ENCODE measurements around the gene TMTC1.

TMTC1 gene

DNA sequence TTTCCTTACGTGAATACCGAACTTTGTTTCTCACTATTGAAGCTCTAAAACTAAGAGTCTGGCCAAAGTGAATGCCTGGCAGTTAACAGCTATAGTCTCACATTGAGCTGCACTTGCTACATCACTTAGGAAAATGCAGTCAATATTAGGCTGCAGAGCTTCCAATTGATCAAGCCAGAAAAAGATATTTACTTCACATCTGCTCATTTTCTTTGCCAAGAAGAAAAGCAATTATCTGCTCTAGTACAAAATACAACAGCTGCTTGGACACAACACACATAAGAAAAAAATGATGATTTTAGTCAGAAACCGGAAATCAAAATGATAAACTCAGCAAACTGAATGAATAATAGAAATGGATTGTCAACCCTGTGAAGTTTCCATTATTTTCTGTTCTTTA is 45.4 kb downstream of the TMTC1 start:
- DNase-seq = no peak

DNA sequence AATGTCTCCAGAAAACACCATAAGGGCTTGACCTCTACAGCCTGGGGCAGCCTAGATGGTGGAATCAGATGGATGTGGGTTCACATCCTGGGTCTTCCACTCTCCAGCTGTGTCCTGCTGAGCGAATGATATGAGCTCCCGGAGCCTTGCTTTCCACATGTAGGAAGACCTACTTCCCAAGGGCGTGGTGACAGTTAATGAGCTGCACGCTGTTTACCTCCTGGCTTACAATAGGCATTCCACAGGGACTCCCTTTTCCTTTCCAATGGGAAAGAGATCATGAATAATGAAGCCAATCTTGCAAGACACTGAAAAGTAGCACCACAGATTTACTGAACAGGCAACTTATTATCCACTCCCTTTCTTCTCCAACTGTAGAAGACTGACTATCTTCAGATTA is 46.1 kb downstream of the TMTC1 start:
- DNase-seq = no peak

DNA sequence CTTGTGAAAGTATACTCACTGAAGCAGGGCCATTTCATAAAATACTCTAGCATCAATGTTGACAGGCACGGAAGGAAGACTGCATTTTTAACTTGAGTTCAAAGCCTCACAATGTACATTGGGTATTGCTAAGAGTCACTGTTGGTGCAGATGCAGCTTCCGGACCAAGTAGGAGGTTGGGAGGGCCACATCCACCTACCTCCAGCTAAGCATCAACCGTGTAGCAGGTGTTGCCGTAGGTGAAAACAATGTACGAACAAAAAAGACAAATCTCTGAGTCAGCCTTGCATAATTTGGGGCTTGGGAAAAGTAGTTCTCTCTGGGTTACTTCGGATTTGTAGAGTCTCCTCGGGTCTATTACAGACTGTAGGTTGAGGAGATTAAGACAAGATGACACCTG is 48.1 kb downstream of the TMTC1 start:
- DNase-seq = no peak

DNA sequence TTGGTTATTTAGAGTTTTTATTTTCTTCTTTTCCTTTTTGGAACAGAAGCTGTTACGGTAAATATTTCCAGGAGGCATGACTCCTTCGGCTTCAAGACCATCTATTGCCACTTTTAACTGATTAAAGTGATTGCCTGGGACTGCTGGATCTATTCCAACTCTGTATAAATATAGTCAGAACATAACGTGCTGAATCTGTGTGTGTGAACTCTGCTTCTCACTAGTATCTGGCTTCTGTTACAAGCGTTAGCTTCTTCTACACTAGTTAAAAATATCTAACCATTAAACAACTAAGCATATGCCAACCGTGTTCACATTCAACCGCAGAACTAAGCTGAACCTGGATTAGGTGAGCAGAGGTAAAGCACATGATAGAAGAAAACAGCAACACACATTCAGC is 49.0 kb downstream of the TMTC1 start:
- DNase-seq = no peak

DNA sequence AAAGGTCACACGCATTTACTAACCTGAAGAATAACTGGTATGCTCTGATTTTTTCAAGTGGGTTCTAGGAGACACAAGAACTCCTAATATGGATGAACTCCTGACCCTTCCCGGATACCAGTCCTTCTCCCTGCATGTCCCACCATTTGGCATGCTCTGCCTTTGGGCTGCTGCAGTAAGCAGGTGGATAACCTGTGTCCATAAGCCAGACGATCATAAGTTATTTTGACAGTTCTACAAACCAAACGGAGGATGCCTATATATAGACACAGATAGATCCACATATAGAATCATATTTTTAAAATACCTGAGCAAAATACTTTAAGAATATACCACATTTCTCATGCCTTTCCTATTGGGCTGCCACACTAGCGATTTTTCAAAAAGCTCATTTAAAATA is 49.4 kb downstream of the TMTC1 start:
- no peak for DNase-seq

DNA sequence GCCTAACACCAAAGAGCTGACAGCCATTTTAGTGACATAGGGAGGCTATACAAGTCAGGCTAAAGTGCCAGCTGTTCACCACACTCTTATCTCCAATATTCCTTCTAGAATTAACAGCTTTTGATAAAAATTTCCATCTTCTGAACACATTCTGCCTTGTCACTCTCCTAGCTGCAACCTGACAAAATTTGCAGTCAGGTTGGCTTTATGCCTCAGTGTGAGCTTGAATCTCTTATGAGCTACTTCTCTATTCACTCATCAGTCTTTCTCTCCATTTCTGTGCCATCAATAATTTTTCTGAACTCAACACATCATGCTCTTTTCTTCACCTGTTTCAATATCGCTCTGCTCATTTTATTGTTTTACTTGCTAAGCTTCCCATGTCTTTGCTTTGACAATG is 50.2 kb downstream of the TMTC1 start:
- DNase-seq = no peak

DNA sequence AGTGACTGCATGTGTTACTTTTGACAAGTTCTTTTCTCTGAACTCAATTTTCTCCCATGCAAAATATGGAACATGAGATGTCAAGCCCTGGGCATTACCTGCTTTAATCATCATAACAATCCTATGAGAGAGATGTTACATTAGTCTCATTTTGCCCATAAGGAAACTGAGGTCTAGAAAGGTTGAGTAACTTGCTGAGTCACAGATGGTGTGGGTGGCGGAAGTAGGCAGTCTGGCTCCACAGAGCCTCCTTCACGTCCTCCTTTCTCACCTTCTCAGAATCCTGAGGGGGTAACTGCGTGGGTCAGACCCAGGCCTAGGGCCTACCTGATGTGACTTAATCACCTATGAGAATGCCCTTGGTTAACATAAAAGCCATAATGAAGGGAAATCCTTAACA is 50.7 kb downstream of the TMTC1 start:
- no peak for DNase-seq

DNA sequence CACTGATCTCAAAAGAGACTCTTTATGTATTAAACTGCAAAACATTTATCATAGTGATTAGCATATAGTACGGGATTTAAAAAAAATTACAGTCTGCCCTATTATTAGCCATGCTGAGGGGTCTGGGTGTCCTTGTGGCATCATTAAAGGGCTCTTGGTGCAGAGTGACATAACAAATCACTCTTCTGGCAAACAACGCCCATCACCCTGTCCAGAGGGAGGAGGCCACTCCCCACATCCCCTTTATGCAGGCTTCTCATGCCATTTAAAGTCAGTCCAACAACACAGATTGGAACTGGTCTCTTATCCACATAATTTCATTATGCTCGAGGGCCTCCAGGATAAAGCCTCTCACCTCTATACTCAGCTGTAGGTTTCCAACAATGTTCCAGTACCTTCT is 51.1 kb downstream of the TMTC1 start:
- no peak for DNase-seq

DNA sequence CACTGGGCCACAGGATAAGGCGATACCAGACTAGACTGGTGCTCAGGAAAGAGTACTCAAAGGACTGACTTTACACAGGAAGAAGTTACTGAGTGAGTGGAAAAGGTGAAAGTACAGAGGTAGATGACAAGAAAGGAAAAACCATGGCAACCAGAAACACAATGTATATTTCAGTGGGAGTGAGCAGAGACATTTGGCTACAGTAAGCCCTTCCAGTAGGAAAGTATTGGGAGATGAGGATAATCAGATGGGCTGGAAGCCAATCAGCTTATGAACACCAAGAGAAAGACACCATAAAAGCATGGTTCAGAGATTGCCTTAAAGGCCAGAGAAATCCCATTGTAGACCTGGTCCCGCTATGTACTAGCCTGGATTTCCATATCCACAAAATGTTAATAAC is 51.6 kb downstream of the TMTC1 start:
- no peak for DNase-seq

DNA sequence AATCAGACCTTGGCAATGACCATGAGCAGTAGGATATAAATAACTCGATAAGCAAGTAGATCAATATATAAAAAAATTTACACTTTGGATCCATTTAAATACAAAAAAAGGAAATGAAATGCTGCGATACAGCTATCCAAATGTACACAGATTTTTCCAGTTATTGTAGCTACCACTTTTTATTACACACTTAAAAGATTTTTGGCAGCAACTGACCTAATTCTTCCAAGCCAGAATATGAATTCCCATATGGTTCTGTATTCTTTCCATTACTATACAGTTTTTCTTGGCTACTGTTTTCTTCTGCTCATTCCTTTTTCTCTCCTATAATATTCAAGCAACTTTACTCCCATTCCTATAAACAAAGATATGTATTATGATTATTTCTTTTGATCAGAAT is 52.2 kb downstream of the TMTC1 start:
- DNase-seq = no peak

DNA sequence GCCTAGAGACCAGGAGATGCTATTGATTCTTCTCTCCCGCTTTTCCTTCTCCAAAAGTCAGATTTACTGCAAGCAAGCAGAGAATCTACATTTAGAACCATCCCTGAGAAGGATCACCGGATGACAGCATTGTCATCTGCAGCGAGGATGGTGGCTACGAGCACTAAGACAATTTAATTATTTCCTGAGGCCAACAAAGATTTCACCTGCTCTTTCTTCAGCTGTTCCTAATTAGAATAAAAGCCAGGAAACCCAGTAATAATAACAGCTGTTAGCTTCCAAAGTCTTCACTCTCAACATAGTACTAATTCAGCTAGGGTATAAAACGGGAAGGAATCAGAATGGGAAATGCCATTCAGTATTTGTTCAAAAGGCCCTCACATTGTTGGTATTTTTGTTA is 53.3 kb downstream of the TMTC1 start:
- no peak for DNase-seq

DNA sequence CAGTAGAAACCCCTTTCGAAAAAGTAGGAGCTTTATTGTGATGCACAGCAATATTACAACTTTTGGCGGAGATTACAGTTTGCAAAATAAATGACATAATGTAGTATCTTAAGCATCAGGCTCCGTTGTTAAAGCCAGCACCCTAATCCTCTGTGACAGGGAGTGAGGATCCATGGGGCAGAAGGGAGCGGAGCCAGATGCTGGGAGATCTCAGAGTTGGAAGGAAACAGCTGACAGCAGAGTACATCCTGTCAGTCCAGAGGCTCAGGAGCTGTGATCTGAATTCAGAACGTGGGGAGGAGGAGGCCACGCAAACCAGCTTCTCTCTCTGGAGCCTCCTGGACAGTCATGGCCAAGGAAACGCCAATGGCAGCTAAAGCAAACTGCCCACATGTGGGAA is 55.7 kb downstream of the TMTC1 start:
- DNase-seq = no peak

DNA sequence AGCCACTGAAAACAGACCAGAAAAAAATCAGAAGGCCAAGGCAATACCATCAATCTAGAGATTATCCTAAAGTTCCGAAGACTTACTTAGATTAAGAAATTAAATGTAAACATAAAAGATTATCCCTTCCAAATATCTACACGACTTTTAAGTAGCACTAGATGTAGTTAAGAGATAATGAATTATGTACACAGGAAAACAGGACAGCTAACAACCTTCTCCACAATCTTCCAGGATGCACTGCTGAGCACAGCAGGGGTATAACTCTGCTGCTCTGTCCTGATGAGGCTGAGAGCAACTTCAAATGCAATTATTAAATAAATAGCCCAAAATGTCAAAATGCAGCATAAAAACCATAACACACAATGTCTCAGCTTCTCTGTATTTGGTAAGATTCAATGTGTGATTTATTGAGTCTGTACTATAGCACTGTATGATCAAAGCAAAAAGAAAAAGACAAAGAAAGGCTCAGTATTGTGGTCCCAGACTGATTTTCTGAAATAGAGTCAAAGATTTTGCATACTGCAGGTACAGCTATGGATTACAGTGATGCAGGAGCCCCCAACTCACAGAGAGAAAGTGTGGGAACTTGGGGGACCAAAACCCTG is 56.9 kb downstream of the TMTC1 start:
- DNase-seq = no peak

DNA sequence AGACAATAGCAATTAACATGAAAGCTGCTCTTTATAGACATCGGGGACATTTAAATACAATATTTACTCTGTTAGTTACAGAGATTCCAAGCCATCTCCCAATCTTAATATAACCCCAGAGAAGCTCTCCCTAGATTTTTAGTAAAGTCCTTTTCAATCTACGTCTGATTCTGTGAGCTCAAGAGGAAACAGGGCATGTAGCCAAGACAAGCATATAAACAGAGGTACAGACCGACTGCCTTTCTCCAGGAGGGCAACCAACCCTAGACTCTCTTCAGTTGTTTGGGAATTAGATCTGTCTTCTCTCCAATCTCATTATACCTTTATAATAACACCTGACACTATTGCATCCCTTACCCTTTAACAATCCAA is 57.4 kb downstream of the TMTC1 start:
- no peak for DNase-seq

DNA sequence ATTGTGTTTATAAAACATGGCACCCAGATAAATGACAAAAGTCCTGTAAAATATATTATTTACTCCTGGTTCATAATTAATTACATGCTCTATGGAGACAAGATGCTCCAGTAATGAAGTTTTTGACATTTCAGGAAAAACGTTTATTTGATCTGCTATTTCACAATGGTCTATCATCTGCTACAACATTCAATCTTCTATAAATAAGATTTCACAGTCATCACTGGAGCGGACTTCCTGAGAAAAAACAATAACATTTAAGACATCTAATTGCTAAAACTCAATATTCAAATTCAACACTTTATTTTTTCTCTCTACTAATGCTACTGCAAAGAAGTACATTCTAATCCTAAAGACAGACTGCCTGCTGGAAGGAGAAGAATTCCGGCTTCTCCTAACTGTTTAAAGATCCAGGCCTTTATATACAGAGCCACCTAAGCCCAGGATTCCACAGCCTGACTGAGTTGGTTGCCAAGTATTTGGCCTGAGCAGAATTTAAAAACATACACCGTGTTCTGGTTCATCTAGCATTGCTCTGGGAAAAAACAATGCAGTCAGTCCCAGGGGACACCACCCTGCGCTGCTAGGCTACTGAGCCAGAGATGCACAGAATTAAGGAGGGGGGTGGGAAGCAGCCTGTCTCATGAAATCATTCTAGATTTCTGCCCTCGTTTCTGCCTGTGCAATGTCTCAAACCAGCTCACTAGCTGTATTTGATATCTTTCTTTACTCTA is 58.0 kb downstream of the TMTC1 start:
- no peak for DNase-seq

DNA sequence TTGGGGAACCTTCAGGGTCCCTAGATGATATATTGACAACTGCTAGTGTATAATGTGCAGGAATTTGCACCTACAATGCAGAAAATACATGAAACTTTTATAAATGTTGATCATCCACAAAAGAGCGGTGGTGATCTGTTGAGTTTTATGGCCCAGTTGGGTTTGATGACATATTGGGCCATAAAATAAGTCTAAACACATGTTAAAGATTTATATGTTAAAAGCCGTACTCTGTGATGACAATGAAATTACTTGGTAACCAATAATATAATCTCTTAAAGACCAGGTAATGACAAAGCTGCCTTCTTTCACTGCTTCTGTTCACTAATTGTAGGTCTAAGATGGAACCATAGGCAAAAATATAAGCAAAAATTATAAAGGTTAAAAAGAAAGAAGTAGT is 61.6 kb downstream of the TMTC1 start:
- no peak for DNase-seq

DNA sequence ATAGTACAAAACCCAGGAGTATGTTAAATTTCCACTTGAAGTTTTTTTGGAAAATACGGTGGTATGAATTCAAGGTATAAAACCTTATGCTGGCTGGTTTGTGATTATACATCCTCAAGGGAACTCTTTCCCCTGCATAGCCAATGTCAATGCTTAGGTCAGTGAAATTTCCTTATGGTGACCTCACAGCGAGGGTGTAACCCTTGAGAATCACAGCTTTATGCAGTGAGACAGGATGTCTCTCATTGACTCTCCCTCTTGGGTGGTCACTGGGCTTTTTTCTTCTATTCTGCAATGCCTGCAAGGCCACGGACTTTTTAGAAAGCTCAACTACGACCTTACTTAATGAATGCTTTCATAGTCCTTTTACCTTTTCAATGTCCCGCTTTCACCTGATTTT is 64.4 kb downstream of the TMTC1 start:
- no peak for DNase-seq

DNA sequence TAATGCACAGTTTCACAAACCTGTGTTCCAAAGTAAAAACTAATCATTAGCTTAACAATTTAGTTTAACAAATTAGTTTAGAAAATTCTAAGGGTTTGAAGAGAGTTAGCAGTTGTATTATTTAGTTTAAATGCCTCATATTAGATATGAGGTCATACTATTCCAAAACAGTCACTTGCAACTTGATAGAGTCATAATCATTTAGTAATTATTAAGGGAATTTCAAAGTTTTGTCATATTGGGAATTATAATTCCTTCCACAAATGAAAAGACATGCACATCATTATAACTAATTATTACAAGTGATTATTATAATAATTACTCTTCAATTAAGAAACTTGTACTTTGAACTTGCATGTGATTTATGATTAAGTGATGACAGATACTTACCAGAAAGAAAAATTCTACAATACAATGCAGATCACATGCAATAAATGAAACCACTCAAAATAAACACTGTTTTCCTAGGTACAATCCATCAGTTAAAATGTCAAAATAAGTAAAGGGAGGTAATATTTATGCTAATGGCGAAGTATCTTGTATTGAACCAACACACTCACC is 66.1 kb downstream of the TMTC1 start:
- DNase-seq = no peak

DNA sequence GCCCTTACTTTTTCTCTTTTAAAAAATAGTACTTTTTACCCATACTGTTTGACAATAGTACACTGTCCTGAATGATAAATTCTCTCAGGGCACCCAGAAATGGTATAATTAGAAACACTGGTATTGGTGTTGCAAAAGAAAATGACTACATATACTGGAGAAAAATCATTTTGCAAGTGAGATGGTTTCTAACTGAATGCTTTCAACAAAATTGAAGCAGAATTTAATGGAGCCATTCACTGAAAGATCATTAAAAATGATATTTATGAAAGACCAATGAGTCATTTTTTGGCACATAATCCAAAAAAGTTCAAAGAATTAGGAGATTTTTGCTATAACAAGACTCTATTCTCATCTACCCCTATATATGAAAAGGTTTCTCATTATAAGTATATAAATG is 68.8 kb downstream of the TMTC1 start:
- DNase-seq = no peak

DNA sequence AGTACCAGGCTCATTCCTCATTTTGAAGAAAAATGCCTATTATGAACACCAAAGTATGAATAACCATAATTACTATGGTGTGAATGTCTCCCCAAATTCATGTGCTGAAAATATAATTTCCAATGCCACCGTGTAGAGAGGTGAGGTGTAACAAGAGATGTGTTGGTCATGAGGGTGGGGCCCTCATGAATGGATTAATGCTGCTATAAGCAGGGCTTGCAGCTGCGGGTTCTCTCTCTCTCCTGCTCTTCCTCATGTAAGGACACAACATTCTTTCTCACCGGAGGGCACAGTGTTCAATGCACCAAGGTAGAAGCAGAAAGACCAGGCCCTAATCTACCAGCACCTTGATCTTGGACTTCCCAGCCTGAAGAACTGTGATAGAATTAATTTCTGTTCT is 70.0 kb downstream of the TMTC1 start:
- DNase-seq = no peak

DNA sequence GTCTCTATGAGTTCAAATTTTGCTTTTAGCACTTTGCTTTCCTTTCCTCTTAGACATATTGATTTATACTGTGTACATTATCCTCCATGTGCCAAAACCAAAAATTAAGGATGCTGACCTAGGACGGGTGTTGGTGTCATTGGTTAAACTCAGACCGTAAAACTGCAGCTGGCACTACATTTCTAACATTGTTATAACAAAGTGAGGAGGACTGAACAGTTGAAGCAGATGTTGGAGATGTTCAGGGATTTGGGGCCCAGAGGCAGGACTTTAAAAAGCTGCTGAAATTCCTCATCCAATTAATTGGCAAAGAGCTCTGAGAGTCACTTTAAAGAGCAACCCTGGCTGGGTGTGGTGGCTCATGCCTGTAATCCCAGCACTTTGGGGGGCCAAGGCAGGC is 72.4 kb downstream of the TMTC1 start:
- DNase-seq = no peak

DNA sequence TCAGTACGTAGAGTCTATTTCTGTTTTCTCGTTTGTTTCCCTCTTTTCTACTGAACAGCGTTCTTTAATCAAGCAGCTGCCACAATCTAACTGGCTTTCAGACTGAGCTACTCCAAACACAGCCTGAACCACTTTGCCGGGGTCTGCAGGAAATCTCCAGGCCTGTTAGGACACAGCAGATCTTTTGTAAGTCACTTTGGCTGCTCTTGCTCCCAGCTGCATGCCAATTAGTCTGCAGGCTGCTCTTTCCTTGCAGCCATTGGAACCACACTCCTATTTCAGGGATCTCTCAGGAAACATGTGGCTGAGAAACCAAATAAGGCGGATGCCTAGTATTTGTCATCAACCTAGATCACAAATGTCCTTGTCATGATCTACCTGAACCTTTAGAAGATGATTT is 73.6 kb downstream of the TMTC1 start:
- DNase-seq = no peak

DNA sequence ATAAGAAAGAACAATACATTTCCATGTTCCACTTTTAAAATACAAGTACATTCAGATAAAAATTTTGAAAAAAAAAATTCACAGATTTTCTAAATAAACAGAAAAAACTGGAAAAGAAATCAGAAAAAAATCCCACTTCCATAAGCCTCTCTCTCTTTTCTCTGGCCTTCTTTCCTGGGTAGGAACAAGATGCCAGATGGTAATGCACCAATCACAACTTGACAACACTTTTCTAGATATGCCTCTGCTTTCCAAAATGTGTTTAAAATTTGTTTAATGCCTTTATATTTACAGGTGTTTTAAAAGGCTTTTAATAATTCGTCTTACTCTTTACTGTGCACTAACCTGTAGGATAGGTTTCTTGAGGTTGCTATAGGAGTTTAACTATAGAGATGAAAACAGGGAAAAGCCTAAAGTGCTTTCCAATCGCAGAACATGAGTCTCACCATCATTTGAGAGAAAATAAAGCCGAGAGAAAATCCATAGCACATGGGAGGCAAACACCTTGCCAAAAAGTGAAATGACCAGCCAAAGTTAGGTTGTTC is 74.2 kb downstream of the TMTC1 start:
- no peak for DNase-seq

DNA sequence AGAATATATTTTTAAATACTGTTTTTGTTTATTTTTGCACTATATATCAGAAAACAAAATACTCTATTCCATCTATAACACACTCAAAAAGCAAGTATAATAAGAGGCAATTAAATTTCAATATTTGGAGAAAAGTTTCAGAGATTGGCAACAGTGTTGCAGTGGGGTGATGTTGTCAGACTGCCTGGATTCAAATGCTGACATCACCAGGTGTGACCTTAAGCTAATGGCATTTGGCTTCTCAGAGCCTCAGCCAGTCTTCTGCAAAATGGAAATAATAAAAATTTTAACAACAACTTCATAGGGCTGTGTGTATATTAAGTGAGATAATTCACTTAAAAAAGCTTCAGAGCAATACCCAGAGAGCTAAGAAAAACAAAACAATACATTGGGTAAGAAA is 74.7 kb downstream of the TMTC1 start:
- DNase-seq = no peak

DNA sequence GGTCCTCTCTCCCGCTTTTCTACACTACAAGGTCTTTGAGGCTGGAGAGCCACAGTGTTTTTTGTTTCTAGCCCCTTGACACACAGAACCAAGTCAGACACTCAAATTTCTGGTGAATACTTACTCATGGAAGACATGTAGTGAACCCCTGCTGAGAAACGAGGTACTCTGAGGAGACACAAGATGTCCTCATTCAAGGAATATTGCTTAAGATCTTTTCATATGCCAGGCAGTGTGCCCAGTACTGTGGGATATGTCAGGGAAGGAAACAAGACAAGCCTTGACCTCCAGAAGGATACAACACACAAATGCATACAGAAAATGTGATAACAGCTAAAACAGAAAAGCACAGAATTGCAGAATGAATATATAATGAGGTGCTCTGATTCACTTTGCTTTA is 75.9 kb downstream of the TMTC1 start:
- DNase-seq = no peak

Data from hematopoietic multipotent progenitor cell treated with erythropoietin and hydrocortisone succinate and interleukin-3 and kit ligand, for 6 days (in vitro differentiated cells).